Astrocyte of the spinal cord (primary cell): ENCODE measurements around the gene GLMP.
"Not testable (repeated sequence)": the region's sequence is repeated elsewhere in the genome, so short reads cannot be mapped to it uniquely, and the experiment has no call there.

Experiments
- DNase-seq: peaks from one replicate; pipeline ENCODE4 v3.0.0; 2011; ENCODE audit warnings: low read depth, low spot score
- H3K4me3 ChIP-seq: 2 replicates; pipeline ENCODE4 v1.5.1; 2011; ENCODE audit warnings: low read depth, mild to moderate bottlenecking, low read length, moderate library complexity
- CTCF ChIP-seq: IDR thresholded peaks from 2 replicates; pipeline ENCODE4 v1.5.1; 2012; ENCODE audit warnings: low read depth, mild to moderate bottlenecking, low read length, inconsistent platforms
- in situ Hi-C: cut with HindIII; loops from 2 replicates; pipeline ENCODE4 v1.10.0; 2017; ENCODE audit warnings: low sequenced_read_pairs

The GLMP gene

GRCh38 chr1:156336242-156336641 is 40.8 kb upstream of the GLMP start:
- in situ Hi-C loops: no loop called here
- no peak for DNase-seq
- no peak for TF ChIP-seq CTCF
- peak overlapping the region; percentile 77 for H3K4me3 ChIP-seq

- DNase-seq, H3K4me3 ChIP-seq, in situ Hi-C loops: not testable (repeated sequence)
These were observed 27.7 kb upstream of the GLMP start for GRCh38 chr1:156323179-156323578.

- DNase-seq: no peak
- TF ChIP-seq CTCF: no peak
- H3K4me3 ChIP-seq: no peak overlapping the region
- in situ Hi-C loops: no loop called here
These were observed 25.1 kb upstream of the GLMP start for GRCh38 chr1:156320560-156320959.

GRCh38 chr1:156319664-156320063 is 24.2 kb upstream of the GLMP start:
- peak; percentile 60 for TF ChIP-seq CTCF
- in situ Hi-C loops: no loop called here
- DNase-seq: peak; percentile 36
- no peak overlapping the region for H3K4me3 ChIP-seq

- DNase-seq: no peak
- no peak for TF ChIP-seq CTCF
- H3K4me3 ChIP-seq: no peak overlapping the region
- in situ Hi-C loops: no loop called here
These were observed 21.4 kb upstream of the GLMP start for GRCh38 chr1:156316909-156317308.

GRCh38 chr1:156310962-156311361 is 15.5 kb upstream of the GLMP start:
- TF ChIP-seq CTCF: no peak
- DNase-seq: peak; percentile 36
- H3K4me3 ChIP-seq: no peak overlapping the region
- in situ Hi-C loops: no loop called here

GRCh38 chr1:156308078-156308477 is 12.6 kb upstream of the GLMP start:
- no peak overlapping the region for H3K4me3 ChIP-seq
- no peak for TF ChIP-seq CTCF
- in situ Hi-C loops: no loop called here
- DNase-seq: peak; percentile 41
